MM.1S (cell line): ENCODE results near the gene FBXO17.

ENCODE experiments used
- CTCF ChIP-seq: fragments of 300-600 bp; sonication (generic); IDR thresholded peaks from 2 replicates; pipeline ENCODE4 v1.5.1; 2016; ENCODE audit warnings: antibody characterized with exemption, low read length, mixed read lengths
- EZH2 ChIP-seq: fragments of 300-600 bp; sonication (generic); optimal IDR thresholded peaks from 2 replicates; pipeline ENCODE3; 2017; ENCODE audit warnings: low read depth, mild to moderate bottlenecking, antibody characterized with exemption, low read length, mixed read lengths
- EZH2phosphoT487 ChIP-seq: fragments of 300-600 bp; sonication (generic); IDR thresholded peaks from 2 replicates; pipeline ENCODE4 v1.6.1; 2018; ENCODE audit warnings: antibody characterized with exemption, low read length

- TF ChIP-seq CTCF (no peak), EZH2 (no peak), EZH2phosphoT487 (no peak)
Observed at GRCh38 chr19:38918526-38918925, 57.0 kb downstream of the FBXO17 start.
